ENCODE measurements around the gene NMD3.

NMD3 gene

DNA sequence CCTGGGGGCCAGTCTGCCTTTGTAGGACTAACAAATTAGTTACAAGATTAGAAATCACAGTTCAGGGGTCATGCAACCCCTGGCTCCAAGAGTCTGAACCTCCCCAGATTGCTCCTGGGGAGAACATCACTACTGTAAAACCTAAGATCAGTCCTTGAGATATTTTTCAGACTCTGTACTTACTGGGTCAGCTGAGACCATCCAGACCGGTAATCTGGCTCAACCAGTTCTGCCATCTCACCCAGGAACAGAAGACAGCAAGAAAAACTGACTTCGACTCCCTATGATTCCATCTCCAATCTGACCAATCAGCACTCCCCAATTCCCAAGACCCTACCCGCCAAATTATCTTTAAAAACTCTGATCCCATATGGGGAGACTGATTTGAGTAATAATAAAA, 47.5 kb downstream of the NMD3 start:
- no CpG with 5 or more reads among the region's 3 CpGs for WGBS (ENCODE audit: extremely low coverage, insufficient coverage, insufficient read length)

GRCh38 chr3:161270991-161271390, 49.9 kb downstream of the NMD3 start:
- H3K23ac ChIP-seq (ENCODE audit: low read length) = no peak overlapping the region
- no peaks in the 10 kb centered on the region for H3K79me2 ChIP-seq (ENCODE audit: control insufficient read depth, insufficient read depth, low read length, poor library complexity)
- H3K27ac ChIP-seq (ENCODE audit: low read depth, low read length) = no peak overlapping the region
- H3K14ac ChIP-seq (ENCODE audit: low read length) = no peak overlapping the region
- no peak overlapping the region for H2BK12ac ChIP-seq (ENCODE audit: low read length)
- H3K36me3 ChIP-seq (ENCODE audit: control insufficient read depth in 1 of 2, insufficient read depth in 2 of 2, low read length in 2 of 2) = no peaks in the 10 kb centered on the region
- H2AK5ac ChIP-seq (ENCODE audit: low read length) = no peak overlapping the region
- H3K4me2 ChIP-seq (ENCODE audit: low read length) = no peak overlapping the region
- no peak overlapping the region for H2BK5ac ChIP-seq (ENCODE audit: low read depth, low read length, poor library complexity)
- H3K4ac ChIP-seq (ENCODE audit: low read depth, low read length) = no peak overlapping the region
- no peak overlapping the region for H4K91ac ChIP-seq (ENCODE audit: low read depth, low read length)
- no peaks in the 10 kb centered on the region for H3K9me3 ChIP-seq (ENCODE audit: insufficient read depth, low read depth, low read length)
- no peak overlapping the region for H3K18ac ChIP-seq (ENCODE audit: low read length)
- H3K4me3 ChIP-seq (ENCODE audit: low read depth, low read length) = no peak overlapping the region
- peaks cover 3% of the 10 kb centered on the region for H3K79me1 ChIP-seq (ENCODE audit: low read length)
- H3K9ac ChIP-seq (ENCODE audit: low read length) = no peak overlapping the region
- H2AFZ ChIP-seq (ENCODE audit: insufficient read depth, low read length, poor library complexity) = no peak overlapping the region
- no peak for DNase-seq
- H3K4me1 ChIP-seq (ENCODE audit: control insufficient read depth in 1 of 2, insufficient read depth in 2 of 2, low read length in 2 of 2) = peaks cover 7 to 10% of the 10 kb centered on the region in 2 experiments
- no CpG with 5 or more reads among the region's 4 CpGs for WGBS (ENCODE audit: extremely low coverage, insufficient coverage, insufficient read length)
- no peaks in the 10 kb centered on the region for H3K27me3 ChIP-seq (ENCODE audit: insufficient read depth, low read length)
- no peak overlapping the region for H4K12ac ChIP-seq (ENCODE audit: low read depth, low read length)
- H2BK120ac ChIP-seq (ENCODE audit: insufficient read depth, low read length, poor library complexity) = no peak overlapping the region
- H4K8ac ChIP-seq (ENCODE audit: low read depth, low read length) = no peak overlapping the region

More for the DNA sequence above, 47.5 kb downstream of the NMD3 start:
- Histone ChIP-seq H3K36me3 (ENCODE audit: control insufficient read depth in 1 of 2, insufficient read depth in 2 of 2, low read length in 2 of 2) (peaks cover 0 to 2% of the 10 kb centered on the region in 2 experiments), H3K79me2 (ENCODE audit: control insufficient read depth, insufficient read depth, low read length, poor library complexity) (no peaks in the 10 kb centered on the region), H3K27me3 (ENCODE audit: insufficient read depth, low read length) (no peaks in the 10 kb centered on the region), H3K4ac (ENCODE audit: low read depth, low read length) (no peak overlapping the region), H3K27ac (ENCODE audit: low read depth, low read length) (peak overlapping the region; percentile 75), H3K79me1 (ENCODE audit: low read length) (peaks cover 3% of the 10 kb centered on the region), H4K91ac (ENCODE audit: low read depth, low read length) (peak overlapping the region; percentile 62), H3K4me1 (ENCODE audit: control insufficient read depth in 1 of 2, insufficient read depth in 2 of 2, low read length in 2 of 2) (peaks cover 7 to 10% of the 10 kb centered on the region in 2 experiments), H3K9me3 (ENCODE audit: insufficient read depth, low read depth, low read length) (no peaks in the 10 kb centered on the region), H2BK120ac (ENCODE audit: insufficient read depth, low read length, poor library complexity) (peak overlapping the region; percentile 38), H3K14ac (ENCODE audit: low read length) (peak overlapping the region; percentile 44), H2BK5ac (ENCODE audit: low read depth, low read length, poor library complexity) (no peak overlapping the region), H3K4me2 (ENCODE audit: low read length) (peak overlapping the region; percentile 43), H3K18ac (ENCODE audit: low read length) (no peak overlapping the region), H3K4me3 (ENCODE audit: low read depth, low read length) (no peak overlapping the region), H4K12ac (ENCODE audit: low read depth, low read length) (no peak overlapping the region), H2AFZ (ENCODE audit: insufficient read depth, low read length, poor library complexity) (no peak overlapping the region), H3K9ac (ENCODE audit: low read length) (no peak overlapping the region), H3K23ac (ENCODE audit: low read length) (no peak overlapping the region), H2BK12ac (ENCODE audit: low read length) (no peak overlapping the region), H4K8ac (ENCODE audit: low read depth, low read length) (peak overlapping the region; percentile 19), H2AK5ac (ENCODE audit: low read length) (no peak overlapping the region)
- DNase-seq = peak; percentile 9 to 33

DNA sequence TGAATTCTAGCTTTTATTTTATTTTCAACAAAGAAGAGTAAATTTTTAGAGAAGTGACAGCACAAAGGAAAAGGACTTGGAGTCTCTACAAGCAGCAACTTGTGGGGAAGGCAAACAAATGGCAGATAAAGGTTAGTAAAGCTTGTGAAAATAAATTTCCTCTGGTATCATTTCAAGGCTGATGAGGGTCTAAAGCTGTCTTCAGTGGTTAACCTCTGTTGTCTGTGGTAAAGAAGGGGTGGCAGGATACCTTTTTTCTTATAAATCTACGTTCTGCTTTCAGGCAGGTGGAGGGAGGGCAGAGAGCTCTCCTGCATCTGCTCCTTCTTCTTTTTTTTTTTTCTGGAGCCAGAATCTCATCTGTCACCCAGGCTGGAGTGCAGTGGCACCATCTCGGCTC, 50.5 kb downstream of the NMD3 start:
- no peak overlapping the region for H2AFZ ChIP-seq (ENCODE audit: insufficient read depth, low read length, poor library complexity)
- no peak overlapping the region for H4K12ac ChIP-seq (ENCODE audit: low read depth, low read length)
- H3K4me1 ChIP-seq (ENCODE audit: control insufficient read depth in 1 of 2, insufficient read depth in 2 of 2, low read length in 2 of 2) = peaks cover 7 to 10% of the 10 kb centered on the region in 2 experiments
- no peak overlapping the region for H3K14ac ChIP-seq (ENCODE audit: low read length)
- no peak overlapping the region for H3K4ac ChIP-seq (ENCODE audit: low read depth, low read length)
- H4K8ac ChIP-seq (ENCODE audit: low read depth, low read length) = no peak overlapping the region
- no peak overlapping the region for H2BK120ac ChIP-seq (ENCODE audit: insufficient read depth, low read length, poor library complexity)
- H3K36me3 ChIP-seq (ENCODE audit: control insufficient read depth in 1 of 2, insufficient read depth in 2 of 2, low read length in 2 of 2) = no peaks in the 10 kb centered on the region
- no peaks in the 10 kb centered on the region for H3K9me3 ChIP-seq (ENCODE audit: insufficient read depth, low read depth, low read length)
- WGBS (ENCODE audit: extremely low coverage, insufficient coverage, insufficient read length) = no CpG with 5 or more reads among the region's 2 CpGs
- H3K4me2 ChIP-seq (ENCODE audit: low read length) = no peak overlapping the region
- no peak for DNase-seq
- H2BK5ac ChIP-seq (ENCODE audit: low read depth, low read length, poor library complexity) = no peak overlapping the region
- no peak overlapping the region for H3K4me3 ChIP-seq (ENCODE audit: low read depth, low read length)
- no peak overlapping the region for H3K18ac ChIP-seq (ENCODE audit: low read length)
- no peak overlapping the region for H2AK5ac ChIP-seq (ENCODE audit: low read length)
- H3K79me2 ChIP-seq (ENCODE audit: control insufficient read depth, insufficient read depth, low read length, poor library complexity) = no peaks in the 10 kb centered on the region
- H3K9ac ChIP-seq (ENCODE audit: low read length) = no peak overlapping the region
- no peak overlapping the region for H4K91ac ChIP-seq (ENCODE audit: low read depth, low read length)
- no peak overlapping the region for H3K27ac ChIP-seq (ENCODE audit: low read depth, low read length)
- H3K23ac ChIP-seq (ENCODE audit: low read length) = no peak overlapping the region
- H3K79me1 ChIP-seq (ENCODE audit: low read length) = peaks cover 1% of the 10 kb centered on the region
- H2BK12ac ChIP-seq (ENCODE audit: low read length) = no peak overlapping the region
- no peaks in the 10 kb centered on the region for H3K27me3 ChIP-seq (ENCODE audit: insufficient read depth, low read length)

DNA sequence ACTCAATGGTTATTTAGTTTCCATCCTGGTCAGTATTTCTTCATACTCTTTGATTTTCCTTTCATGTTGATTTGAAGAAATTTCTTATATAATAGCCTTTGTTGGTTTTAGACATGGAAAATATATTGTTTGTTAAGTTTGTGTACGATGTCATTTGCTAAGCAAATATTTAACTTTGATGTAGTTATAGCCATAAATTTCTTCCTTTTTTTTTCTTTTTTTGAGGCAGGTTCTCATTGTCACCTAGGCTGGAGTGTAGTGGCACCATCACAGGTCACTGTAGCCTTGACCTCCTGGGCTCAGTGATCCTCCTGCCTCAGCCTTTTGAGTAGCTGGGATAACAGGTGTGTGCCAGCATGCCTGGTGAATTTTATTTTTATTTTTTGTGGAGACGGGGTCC, 51.4 kb downstream of the NMD3 start:
- Histone ChIP-seq H2BK12ac (ENCODE audit: low read length) (no peak overlapping the region), H2BK5ac (ENCODE audit: low read depth, low read length, poor library complexity) (no peak overlapping the region), H3K4me2 (ENCODE audit: low read length) (no peak overlapping the region), H3K27ac (ENCODE audit: low read depth, low read length) (no peak overlapping the region), H3K79me1 (ENCODE audit: low read length) (peaks cover 1% of the 10 kb centered on the region), H3K18ac (ENCODE audit: low read length) (no peak overlapping the region), H4K8ac (ENCODE audit: low read depth, low read length) (no peak overlapping the region), H4K12ac (ENCODE audit: low read depth, low read length) (no peak overlapping the region), H3K4ac (ENCODE audit: low read depth, low read length) (no peak overlapping the region), H3K27me3 (ENCODE audit: insufficient read depth, low read length) (no peaks in the 10 kb centered on the region), H2BK120ac (ENCODE audit: insufficient read depth, low read length, poor library complexity) (no peak overlapping the region), H2AK5ac (ENCODE audit: low read length) (no peak overlapping the region), H2AFZ (ENCODE audit: insufficient read depth, low read length, poor library complexity) (no peak overlapping the region), H3K4me3 (ENCODE audit: low read depth, low read length) (no peak overlapping the region), H3K4me1 (ENCODE audit: control insufficient read depth in 1 of 2, insufficient read depth in 2 of 2, low read length in 2 of 2) (peaks cover 7 to 10% of the 10 kb centered on the region in 2 experiments), H4K91ac (ENCODE audit: low read depth, low read length) (no peak overlapping the region), H3K36me3 (ENCODE audit: control insufficient read depth in 1 of 2, insufficient read depth in 2 of 2, low read length in 2 of 2) (no peaks in the 10 kb centered on the region), H3K14ac (ENCODE audit: low read length) (no peak overlapping the region), H3K9ac (ENCODE audit: low read length) (no peak overlapping the region), H3K23ac (ENCODE audit: low read length) (no peak overlapping the region), H3K79me2 (ENCODE audit: control insufficient read depth, insufficient read depth, low read length, poor library complexity) (no peaks in the 10 kb centered on the region), H3K9me3 (ENCODE audit: insufficient read depth, low read depth, low read length) (no peaks in the 10 kb centered on the region)
- DNase-seq = no peak
- WGBS (ENCODE audit: extremely low coverage, insufficient coverage, insufficient read length) = no CpG with 5 or more reads among the region's 2 CpGs

All from trophoblast cell (in vitro differentiated cells and primary cell).